Transverse colon (tissue), 4 donors: Measurements from ENCODE around the gene KRTAP13-3. TPM values are rescaled to one million over a fixed set of nuclear protein-coding genes. Genes with fewer than 3 reads are reported as not detected.

Experiments
- DNase-seq: peaks from one replicate; pipeline ENCODE4 v3.0.0-alpha.2; 2019
- H3K27ac ChIP-seq, 4 donors: fragments of 200-600 bp; sonication (generic); 2 replicates each; pipeline ENCODE4 v1.5.1; 2016 to 2018; ENCODE audit warnings: inconsistent platforms in 4 of 4
- H3K27me3 ChIP-seq: fragments of 200-600 bp; sonication (generic); 2 replicates; pipeline ENCODE4 v1.5.1; 2017; ENCODE audit warnings: inconsistent platforms
- H3K36me3 ChIP-seq, 4 donors: fragments of 200-600 bp; sonication (generic); 2 replicates each; pipeline ENCODE4 v1.5.1; 2017 to 2019; ENCODE audit warnings: inconsistent platforms in 4 of 4
- H3K4me1 ChIP-seq, 4 donors: fragments of 200-600 bp; sonication (generic); 2 replicates each; pipeline ENCODE4 v1.5.1; 2017 to 2020; ENCODE audit warnings: inconsistent platforms in 4 of 4
- H3K4me3 ChIP-seq, 4 donors: fragments of 200-600 bp; sonication (generic); 1 replicate in 1 of 4; 2 replicates in 3 of 4; pipeline versions ENCODE4 v1.5.1 to v1.6.1; 2017 to 2019; ENCODE audit warnings: inconsistent platforms in 4 of 4
- H3K9me3 ChIP-seq, 2 donors: fragments of 200-600 bp; sonication (generic); 2 replicates each; pipeline ENCODE4 v1.5.1; 2017 to 2019; ENCODE audit warnings: inconsistent platforms in 2 of 2
- EP300 ChIP-seq: sonication (generic); formaldehyde crosslinking; IDR thresholded peaks from one replicate; pipeline ENCODE4 v1.6.1; 2017; ENCODE audit warnings: antibody characterized with exemption, low read depth
- POLR2A ChIP-seq: fragments of 450-650 bp; IDR thresholded peaks from one replicate; pipeline ENCODE4 v1.6.1; 2016; ENCODE audit warnings: antibody characterized with exemption, mild to moderate bottlenecking, moderate library complexity
- POLR2AphosphoS5 ChIP-seq, 3 donors: sonication (generic); formaldehyde crosslinking; IDR thresholded peaks; one replicate each; pipeline ENCODE4 v1.6.1; 2016; ENCODE audit warnings: antibody characterized with exemption in 3 of 3
- WGBS, 2 donors: methylation state at CpG; one replicate each; pipeline ENCODE4 v1.1.5; 2018; ENCODE audit warnings: low coverage in 1 of 2; 5-methylcytosine and 5-hydroxymethylcytosine counted together
- in situ Hi-C, 4 donors: fragments of 200-750 bp; cut with MboI; loops; one replicate each; pipeline versions ENCODE4 v1.15.0 to v1.15.1; 2017; ENCODE audit warnings: low sequenced_read_pairs in 3 of 4, low pct_ligation_motif_present in 1 of 4, low pct_unique_long_range_greater_than_20kb in 1 of 4
- intact Hi-C: fragments of 100-400 bp; cut with DNase I; formaldehyde crosslinking; loops from one replicate; pipeline ENCODE4 v1.15.1; 2023; ENCODE audit warnings: low total_unique reads
- total RNA-seq, 4 donors: library from RNA; depleted of rRNA; stranded (reverse); fragments of >200 nt; gene quantifications; one replicate each; pipeline ENCODE4 v1.1.0, GENCODE V29; 2016
- TF ChIP-seq, protein P1 (sequence below), 5 experiments: fragments of 200-600 bp in 3 of 5; fragments of 450-650 bp in 2 of 5; sonication (generic) in 3 of 5; IDR thresholded peaks; 1 replicate in 2 of 5; 2 replicates in 3 of 5; pipeline ENCODE4 v1.5.1; 2016 to 2017; ENCODE audit warnings: antibody characterized with exemption in 5 of 5, inconsistent platforms in 3 of 5, mild to moderate bottlenecking in 2 of 5, moderate library complexity in 1 of 5

KRTAP13-3 gene
- total RNA-seq, 4 donors from 2014 or later: not detected

DNA sequence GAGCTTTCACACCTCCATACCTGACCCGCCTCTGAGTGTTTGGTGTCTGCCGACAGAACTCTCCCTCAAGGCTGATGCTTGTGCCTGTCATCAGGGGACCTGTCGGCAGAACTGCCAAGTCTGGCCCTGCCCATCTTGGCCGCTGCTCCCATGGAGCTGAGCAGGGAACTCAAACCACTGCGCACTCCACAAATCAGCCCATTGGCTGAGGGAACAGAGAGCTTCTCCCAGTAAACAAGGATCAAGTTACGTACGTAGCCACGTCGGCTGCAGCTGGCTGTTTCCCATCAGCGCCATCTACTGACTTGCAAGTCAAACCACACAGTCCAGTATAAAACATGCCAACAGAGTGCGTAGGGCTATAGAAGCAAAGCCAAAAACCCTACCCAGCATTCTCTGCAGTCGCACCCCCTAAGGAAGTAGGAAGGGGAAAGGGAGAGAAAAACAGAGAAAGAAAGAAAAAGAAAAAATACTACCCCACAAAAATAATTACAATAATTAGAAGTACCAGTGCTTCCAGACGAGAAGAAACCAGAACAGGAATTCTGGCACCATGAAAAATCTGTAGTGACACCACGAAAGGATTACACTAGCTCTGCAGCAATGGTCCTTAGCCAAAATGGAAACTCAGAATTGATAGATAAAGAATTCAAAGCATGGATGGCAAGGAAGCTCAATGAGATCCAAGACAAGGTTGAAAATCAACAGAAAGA is 16.8 kb downstream of the KRTAP13-3 start:
- Histone ChIP-seq H3K9me3 (no peaks in the 10 kb centered on the region), H3K4me3 (no peak overlapping the region), H3K4me1 (no peaks in the 10 kb centered on the region), H3K27ac (no peak overlapping the region), H3K36me3 (no peaks in the 10 kb centered on the region), H3K27me3 (no peaks in the 10 kb centered on the region)
- TF ChIP-seq EP300 (no peak), POLR2AphosphoS5 (IDR thresholded peaks at IDR 0.05) (no peak), POLR2A (no peak)
- TF ChIP-seq, protein P1, sequence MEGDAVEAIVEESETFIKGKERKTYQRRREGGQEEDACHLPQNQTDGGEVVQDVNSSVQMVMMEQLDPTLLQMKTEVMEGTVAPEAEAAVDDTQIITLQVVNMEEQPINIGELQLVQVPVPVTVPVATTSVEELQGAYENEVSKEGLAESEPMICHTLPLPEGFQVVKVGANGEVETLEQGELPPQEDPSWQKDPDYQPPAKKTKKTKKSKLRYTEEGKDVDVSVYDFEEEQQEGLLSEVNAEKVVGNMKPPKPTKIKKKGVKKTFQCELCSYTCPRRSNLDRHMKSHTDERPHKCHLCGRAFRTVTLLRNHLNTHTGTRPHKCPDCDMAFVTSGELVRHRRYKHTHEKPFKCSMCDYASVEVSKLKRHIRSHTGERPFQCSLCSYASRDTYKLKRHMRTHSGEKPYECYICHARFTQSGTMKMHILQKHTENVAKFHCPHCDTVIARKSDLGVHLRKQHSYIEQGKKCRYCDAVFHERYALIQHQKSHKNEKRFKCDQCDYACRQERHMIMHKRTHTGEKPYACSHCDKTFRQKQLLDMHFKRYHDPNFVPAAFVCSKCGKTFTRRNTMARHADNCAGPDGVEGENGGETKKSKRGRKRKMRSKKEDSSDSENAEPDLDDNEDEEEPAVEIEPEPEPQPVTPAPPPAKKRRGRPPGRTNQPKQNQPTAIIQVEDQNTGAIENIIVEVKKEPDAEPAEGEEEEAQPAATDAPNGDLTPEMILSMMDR (IDR thresholded peaks at IDR 0.05): peak in 4 of 5 experiments; percentile 32 to 50 (median 38)
- WGBS, 2 donors: 42 to 48% methylated on average over 4 to 14 of the region's 14 CpGs
- intact Hi-C loops: no loop called here
- in situ Hi-C loops: no loop called here
- DNase-seq: peak; percentile 54

DNA sequence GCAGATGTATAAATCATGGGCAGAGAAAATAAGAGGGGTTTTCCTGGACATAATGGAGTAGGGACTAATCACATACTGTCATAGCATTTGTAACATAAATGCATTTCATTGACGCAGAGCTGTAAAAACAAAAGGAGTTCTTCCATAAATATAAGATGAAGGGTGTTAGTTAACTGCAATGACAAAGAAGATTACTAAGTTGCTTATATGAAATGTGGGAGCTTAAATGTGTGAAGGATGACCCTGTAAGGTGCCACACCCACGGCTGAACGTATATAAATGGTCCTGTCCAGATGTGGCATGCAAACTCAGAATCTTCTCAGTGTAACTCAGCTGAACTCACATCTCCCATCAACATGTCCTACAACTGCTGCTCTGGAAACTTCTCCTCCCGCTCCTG is 30.0 kb downstream of the KRTAP13-3 start, which contains the start of gene KRTAP13-1:
Gene KRTAP13-1 (plus strand): TSS at position 301 of the 400 bp plus-strand sequence. CDS start 56 bp downstream, at position 357.
- intact Hi-C loops (no loop called here), in situ Hi-C loops (no loop called here)
- Histone ChIP-seq H3K27ac (no peak within 1 kb of the TSS), H3K4me3 (no peak within 1 kb of the TSS), H3K9me3 (no peaks in the 10 kb centered on the region), H3K27me3 (no peaks in the 10 kb centered on the region), H3K4me1 (no peaks in the 10 kb centered on the region), H3K36me3 (no peaks in the 10 kb centered on the region)
- no peak for DNase-seq
- 75 to 83% methylated on average over 3 to 4 of the region's 4 CpGs for WGBS, 2 donors
- TF ChIP-seq, protein P1 (IDR thresholded peaks at IDR 0.05): no peak
- TF ChIP-seq EP300 (no peak), POLR2A (no peak), POLR2AphosphoS5 (IDR thresholded peaks at IDR 0.05) (no peak)

DNA sequence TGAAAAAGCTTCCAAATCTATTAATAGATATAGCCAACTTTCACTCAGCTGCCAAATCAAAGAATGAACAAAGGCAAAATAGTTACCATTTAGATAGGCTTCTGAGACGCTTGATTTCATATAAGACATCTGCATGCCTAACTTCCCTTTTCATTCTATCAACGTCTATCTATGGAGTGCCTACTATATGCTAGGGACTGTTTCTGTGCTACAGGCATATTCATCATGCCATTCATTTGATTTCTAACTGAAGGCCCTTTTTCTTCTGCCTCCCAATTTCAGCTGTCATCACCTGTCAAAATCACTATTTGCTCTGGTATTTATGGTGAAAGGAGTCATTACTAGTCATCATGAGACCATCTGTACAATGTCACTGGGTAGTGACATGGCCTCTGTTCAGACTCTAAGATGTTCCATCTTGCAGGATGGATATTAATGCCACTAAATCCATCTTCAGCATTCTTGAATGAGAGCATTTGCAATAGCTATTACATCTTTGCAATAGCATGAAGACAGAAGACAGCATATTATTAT is 34.2 kb downstream of the KRTAP13-3 start:
- 47 to 65% methylated on average over 2 of the region's 2 CpGs for WGBS, 2 donors
- Histone ChIP-seq H3K27ac (no peak overlapping the region), H3K9me3 (no peaks in the 10 kb centered on the region), H3K4me3 (no peak overlapping the region), H3K36me3 (no peaks in the 10 kb centered on the region), H3K27me3 (no peaks in the 10 kb centered on the region), H3K4me1 (no peaks in the 10 kb centered on the region)
- intact Hi-C loops: no loop called here
- in situ Hi-C loops: no loop called here
- TF ChIP-seq POLR2AphosphoS5 (IDR thresholded peaks at IDR 0.05): no peak
- no peak for TF ChIP-seq POLR2A
- no peak for TF ChIP-seq EP300
- TF ChIP-seq, protein P1 (IDR thresholded peaks at IDR 0.05): no peak
- DNase-seq: no peak

DNA sequence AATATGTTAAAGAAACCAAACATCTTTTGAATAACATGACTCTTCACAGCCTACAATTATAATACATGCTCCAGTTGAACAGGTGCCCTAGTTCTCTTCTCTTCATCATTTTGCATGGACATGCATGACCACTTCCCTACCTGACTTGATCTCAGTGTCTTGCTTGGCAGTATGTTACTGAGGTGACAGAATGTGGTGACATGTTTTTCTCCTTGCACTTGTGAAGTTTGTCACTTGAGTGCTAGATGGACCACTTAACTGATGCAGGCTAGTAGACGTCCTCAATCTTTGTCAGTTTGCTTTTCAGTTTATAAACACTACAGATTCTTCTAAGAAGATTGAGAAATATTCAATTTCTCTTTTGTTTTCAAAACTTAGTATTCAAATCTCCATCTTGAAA is 43.5 kb downstream of the KRTAP13-3 start:
- Histone ChIP-seq H3K4me3 (no peak overlapping the region), H3K4me1 (no peaks in the 10 kb centered on the region), H3K27me3 (no peaks in the 10 kb centered on the region), H3K27ac (no peak overlapping the region), H3K9me3 (no peaks in the 10 kb centered on the region), H3K36me3 (no peaks in the 10 kb centered on the region)
- TF ChIP-seq, protein P1 (IDR thresholded peaks at IDR 0.05): no peak
- TF ChIP-seq EP300 (no peak), POLR2AphosphoS5 (IDR thresholded peaks at IDR 0.05) (no peak), POLR2A (no peak)
- no peak for DNase-seq
- intact Hi-C loops: no loop called here
- in situ Hi-C loops: no loop called here
- WGBS, 2 donors: 40 to 69% methylated on average over 1 of the region's 1 CpG

Other genes with a start within 250 kb of the KRTAP13-3 start
- 100 to 1,000 TPM in 1 of 4 donors, 10 to 100 TPM in 3; 13.5 to 107 (median 33.2) TPM for gene CLDN8, start 209.8 kb downstream of the KRTAP13-3 start, total RNA-seq
- gene KRTAP24-1, start 143.0 kb downstream of the KRTAP13-3 start, total RNA-seq: not detected
- not detected for gene KRTAP25-1, start 136.4 kb downstream of the KRTAP13-3 start, total RNA-seq
- gene KRTAP26-1, start 105.6 kb downstream of the KRTAP13-3 start, total RNA-seq: not detected
- not detected for gene KRTAP27-1, start 88.2 kb downstream of the KRTAP13-3 start, total RNA-seq
- not detected for gene KRTAP23-1, start 77.3 kb downstream of the KRTAP13-3 start, total RNA-seq
- 1 to 10 TPM in 2 of 4 donors, not detected in 2; 1.7 to 2.7 TPM for gene KRTAP13-2, start 53.7 kb downstream of the KRTAP13-3 start, total RNA-seq
- not detected for gene KRTAP13-1, start 29.9 kb downstream of the KRTAP13-3 start, total RNA-seq
- gene KRTAP13-4, start 4.3 kb upstream of the KRTAP13-3 start, total RNA-seq: not detected
- not detected for gene KRTAP15-1, start 14.3 kb upstream of the KRTAP13-3 start, total RNA-seq
- not detected for gene KRTAP19-1, start 54.4 kb upstream of the KRTAP13-3 start, total RNA-seq
- gene KRTAP19-2, start 61.5 kb upstream of the KRTAP13-3 start, total RNA-seq: not detected
- gene KRTAP19-3, start 66.1 kb upstream of the KRTAP13-3 start, total RNA-seq: not detected
- gene KRTAP19-4, start 71.2 kb upstream of the KRTAP13-3 start, total RNA-seq: not detected
- not detected for gene KRTAP19-5, start 76.2 kb upstream of the KRTAP13-3 start, total RNA-seq
- gene KRTAP19-6, start 115.9 kb upstream of the KRTAP13-3 start, total RNA-seq: not detected
- gene KRTAP19-7, start 135.4 kb upstream of the KRTAP13-3 start, total RNA-seq: not detected
- not detected for gene KRTAP22-2, start 164.5 kb upstream of the KRTAP13-3 start, total RNA-seq
- not detected for gene KRTAP6-3, start 166.5 kb upstream of the KRTAP13-3 start, total RNA-seq
- not detected for gene KRTAP6-2, start 173.0 kb upstream of the KRTAP13-3 start, total RNA-seq
- not detected for gene KRTAP22-1, start 175.2 kb upstream of the KRTAP13-3 start, total RNA-seq
- gene KRTAP6-1, start 188.0 kb upstream of the KRTAP13-3 start, total RNA-seq: not detected
- gene KRTAP20-1, start 190.5 kb upstream of the KRTAP13-3 start, total RNA-seq: not detected
- gene KRTAP20-4, start 194.7 kb upstream of the KRTAP13-3 start, total RNA-seq: not detected
- gene KRTAP20-2, start 209.3 kb upstream of the KRTAP13-3 start, total RNA-seq: not detected
- not detected for gene KRTAP20-3, start 216.9 kb upstream of the KRTAP13-3 start, total RNA-seq